ENCODE data around the gene ZNF831.

DNA sequence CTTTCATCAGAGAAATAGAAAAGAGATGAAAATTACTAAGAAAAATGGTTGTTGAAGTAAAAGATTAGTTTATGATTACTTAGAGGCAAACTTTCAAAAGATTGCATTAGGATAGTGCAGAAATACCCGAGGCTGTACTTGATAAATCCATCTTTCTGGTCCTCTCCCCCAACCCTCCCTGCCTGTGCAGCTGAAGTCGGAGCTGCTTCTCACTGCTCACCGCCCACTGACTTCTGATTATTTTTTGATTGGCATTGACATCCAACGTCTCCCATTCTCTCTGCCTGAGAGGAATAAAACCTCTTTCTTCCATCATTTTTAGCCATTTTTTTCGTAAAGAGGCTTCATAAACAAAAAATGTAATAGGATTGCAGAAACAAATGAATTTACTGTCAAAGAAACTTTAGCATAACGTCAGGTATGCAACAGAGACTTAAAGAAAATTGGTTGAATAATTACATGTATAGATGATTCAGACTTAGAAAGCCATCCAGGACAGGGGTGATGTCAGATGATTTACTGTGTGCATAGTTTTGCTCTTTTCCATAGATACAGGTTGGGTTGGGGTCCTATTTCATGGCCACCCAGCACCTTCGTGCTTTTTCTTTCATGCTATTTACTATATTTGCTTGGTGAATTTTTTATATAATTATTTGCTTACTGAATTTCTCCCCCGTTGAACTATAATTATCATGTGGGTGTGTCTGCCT, 83.2 kb downstream of the ZNF831 start:
- TF ChIP-seq POLR2AphosphoS5 (IDR thresholded peaks at IDR 0.05; ENCODE audit: low read depth) = no peak
- TF ChIP-seq, protein P1, sequence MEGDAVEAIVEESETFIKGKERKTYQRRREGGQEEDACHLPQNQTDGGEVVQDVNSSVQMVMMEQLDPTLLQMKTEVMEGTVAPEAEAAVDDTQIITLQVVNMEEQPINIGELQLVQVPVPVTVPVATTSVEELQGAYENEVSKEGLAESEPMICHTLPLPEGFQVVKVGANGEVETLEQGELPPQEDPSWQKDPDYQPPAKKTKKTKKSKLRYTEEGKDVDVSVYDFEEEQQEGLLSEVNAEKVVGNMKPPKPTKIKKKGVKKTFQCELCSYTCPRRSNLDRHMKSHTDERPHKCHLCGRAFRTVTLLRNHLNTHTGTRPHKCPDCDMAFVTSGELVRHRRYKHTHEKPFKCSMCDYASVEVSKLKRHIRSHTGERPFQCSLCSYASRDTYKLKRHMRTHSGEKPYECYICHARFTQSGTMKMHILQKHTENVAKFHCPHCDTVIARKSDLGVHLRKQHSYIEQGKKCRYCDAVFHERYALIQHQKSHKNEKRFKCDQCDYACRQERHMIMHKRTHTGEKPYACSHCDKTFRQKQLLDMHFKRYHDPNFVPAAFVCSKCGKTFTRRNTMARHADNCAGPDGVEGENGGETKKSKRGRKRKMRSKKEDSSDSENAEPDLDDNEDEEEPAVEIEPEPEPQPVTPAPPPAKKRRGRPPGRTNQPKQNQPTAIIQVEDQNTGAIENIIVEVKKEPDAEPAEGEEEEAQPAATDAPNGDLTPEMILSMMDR (IDR thresholded peaks at IDR 0.05; ENCODE audit: insufficient read depth, low read length) = no peak
- no peak for TF ChIP-seq REST (IDR thresholded peaks at IDR 0.05; ENCODE audit: insufficient replicate concordance, low read depth)

All from HL-60 (cell line).